ENCODE measurements around the gene PNMA8B. TPM values are rescaled to one million over a fixed set of nuclear protein-coding genes. Genes with fewer than 3 reads are reported as not detected.

Gene PNMA8B
- polyA plus RNA-seq, 2 donors, result 0.14 TPM

DNA sequence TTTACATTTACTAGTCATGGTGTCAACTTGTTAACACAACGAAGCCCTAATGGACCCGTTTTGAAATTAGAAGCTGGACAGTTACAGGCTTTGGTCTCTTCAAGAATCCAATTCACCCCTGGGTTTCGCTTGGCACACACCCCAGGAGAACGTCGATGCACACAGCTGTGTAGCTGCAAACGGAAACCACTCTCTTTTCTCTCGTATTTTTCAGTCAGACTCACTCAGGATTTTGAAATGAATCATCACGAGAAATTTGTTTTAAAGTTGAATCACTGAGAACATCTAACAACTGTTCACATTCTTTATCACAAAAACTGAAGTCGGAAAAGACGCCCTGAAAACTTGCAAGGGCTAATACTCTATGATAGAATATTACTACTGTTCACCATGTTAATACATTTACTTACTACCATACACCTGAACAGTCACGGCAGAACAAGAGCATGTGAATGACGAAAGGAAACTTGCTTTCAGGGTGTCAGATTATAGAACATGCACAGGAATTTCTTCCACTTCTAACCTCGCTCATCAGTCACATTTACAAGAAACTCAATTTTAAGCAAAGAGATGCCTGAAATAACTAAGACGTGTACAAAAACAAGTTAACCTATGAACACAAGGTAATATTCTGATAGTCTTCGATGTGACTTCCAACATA is 29.0 kb downstream of the PNMA8B start:
- Histone ChIP-seq H3K36me3 (ENCODE audit: control insufficient read depth in 2 of 2, insufficient read depth in 2 of 2, low read length in 1 of 2) (no peaks in the 10 kb centered on the region), H3K4me1 (ENCODE audit: control insufficient read depth in 2 of 2, insufficient read depth in 2 of 2, low read length in 1 of 2) (peaks cover 0 to 2% of the 10 kb centered on the region in 2 donors), H3K4me3 (ENCODE audit: low read depth in 1 of 2, low read length in 2 of 2) (no peak overlapping the region), H3K9me3 (ENCODE audit: control insufficient read depth in 2 of 2, insufficient read depth in 1 of 2, low read depth in 1 of 2, low read length in 1 of 2) (no peaks in the 10 kb centered on the region), H3K27ac (ENCODE audit: low read depth in 2 of 2, low read length in 1 of 2) (no peak overlapping the region), H3K27me3 (ENCODE audit: control insufficient read depth in 1 of 2, insufficient read depth in 2 of 2, low read length in 2 of 2) (no peaks in the 10 kb centered on the region)
- WGBS, 2 donors, result 36 to 46% methylated on average over 15 of the region's 15 CpGs

DNA sequence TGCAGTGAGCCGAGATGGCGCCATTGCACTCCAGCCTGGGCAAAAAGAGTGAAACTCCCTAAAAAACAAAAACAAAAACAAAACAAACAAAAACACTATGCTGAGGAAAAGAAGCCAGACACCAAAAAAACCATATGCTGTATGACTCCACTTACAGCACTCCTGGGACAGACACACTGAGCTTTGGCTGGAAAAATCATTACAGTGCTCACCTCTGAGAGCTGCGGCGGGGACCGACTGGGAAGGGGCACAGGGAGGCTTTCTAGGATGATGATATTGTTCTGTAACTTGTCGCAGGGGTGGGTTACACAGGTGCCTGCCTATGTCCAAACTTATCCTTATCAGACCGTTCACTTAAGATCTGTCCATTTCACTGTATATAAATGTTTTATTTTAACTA is 32.2 kb downstream of the PNMA8B start:
- Histone ChIP-seq H3K9me3 (ENCODE audit: control insufficient read depth in 2 of 2, insufficient read depth in 1 of 2, low read depth in 1 of 2, low read length in 1 of 2) (no peaks in the 10 kb centered on the region), H3K27me3 (ENCODE audit: control insufficient read depth in 1 of 2, insufficient read depth in 2 of 2, low read length in 2 of 2) (no peaks in the 10 kb centered on the region), H3K4me1 (ENCODE audit: control insufficient read depth in 2 of 2, insufficient read depth in 2 of 2, low read length in 1 of 2) (no peaks in the 10 kb centered on the region), H3K27ac (ENCODE audit: low read depth in 2 of 2, low read length in 1 of 2) (no peak overlapping the region), H3K4me3 (ENCODE audit: low read depth in 1 of 2, low read length in 2 of 2) (no peak overlapping the region), H3K36me3 (ENCODE audit: control insufficient read depth in 2 of 2, insufficient read depth in 2 of 2, low read length in 1 of 2) (no peaks in the 10 kb centered on the region)
- WGBS, 2 donors, result 78 to 83% methylated on average over 7 of the region's 7 CpGs

DNA sequence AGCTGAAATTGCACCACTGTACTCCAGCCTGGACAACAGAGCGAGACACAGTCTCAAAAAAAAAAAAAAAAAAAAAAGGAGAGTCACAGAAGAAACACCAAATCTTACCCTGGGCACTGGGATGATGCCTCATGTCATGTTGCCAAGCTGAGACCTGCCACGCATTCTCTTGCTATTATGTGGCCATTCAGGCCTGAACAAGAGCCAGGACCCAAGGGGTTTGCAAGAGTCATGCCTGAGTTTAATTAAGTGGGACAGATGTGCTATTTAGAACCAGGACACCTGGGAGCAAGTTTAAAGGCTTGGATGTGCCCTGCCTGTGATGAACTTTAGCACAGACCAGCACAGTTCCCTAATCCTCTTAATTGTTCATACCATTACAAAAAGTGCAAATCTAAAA is 34.1 kb downstream of the PNMA8B start:
- H3K27ac ChIP-seq (ENCODE audit: low read depth in 2 of 2, low read length in 1 of 2), result no peak overlapping the region
- no peaks in the 10 kb centered on the region for H3K4me1 ChIP-seq (ENCODE audit: control insufficient read depth in 2 of 2, insufficient read depth in 2 of 2, low read length in 1 of 2)
- no peaks in the 10 kb centered on the region for H3K27me3 ChIP-seq (ENCODE audit: control insufficient read depth in 1 of 2, insufficient read depth in 2 of 2, low read length in 2 of 2)
- H3K4me3 ChIP-seq (ENCODE audit: low read depth in 1 of 2, low read length in 2 of 2), result no peak overlapping the region
- no peaks in the 10 kb centered on the region for H3K36me3 ChIP-seq (ENCODE audit: control insufficient read depth in 2 of 2, insufficient read depth in 2 of 2, low read length in 1 of 2)
- 56 to 85% methylated on average over 2 of the region's 2 CpGs for WGBS, 2 donors
- no peaks in the 10 kb centered on the region for H3K9me3 ChIP-seq (ENCODE audit: control insufficient read depth in 2 of 2, insufficient read depth in 1 of 2, low read depth in 1 of 2, low read length in 1 of 2)

DNA sequence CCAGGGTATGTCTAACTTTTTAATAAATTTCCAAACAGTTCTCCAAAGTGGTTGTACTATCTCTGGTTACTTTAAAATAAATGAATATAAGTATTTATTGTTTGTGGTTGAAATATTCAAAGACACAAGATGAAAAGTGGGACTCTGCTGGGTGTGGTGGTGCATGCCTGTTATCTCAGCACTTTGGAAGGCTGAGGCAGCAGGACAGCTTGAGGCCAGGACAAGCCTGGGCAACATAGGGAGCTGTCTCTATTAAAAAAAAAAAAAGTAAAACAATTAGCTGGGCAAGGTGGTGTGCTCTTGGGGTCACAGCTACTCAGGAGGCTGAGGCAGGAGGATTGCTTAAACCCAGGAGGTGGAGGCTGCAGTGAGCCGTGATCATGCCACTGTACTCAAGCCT is 34.7 kb downstream of the PNMA8B start:
- Histone ChIP-seq H3K4me1 (ENCODE audit: control insufficient read depth in 2 of 2, insufficient read depth in 2 of 2, low read length in 1 of 2) (no peaks in the 10 kb centered on the region), H3K27me3 (ENCODE audit: control insufficient read depth in 1 of 2, insufficient read depth in 2 of 2, low read length in 2 of 2) (no peaks in the 10 kb centered on the region), H3K4me3 (ENCODE audit: low read depth in 1 of 2, low read length in 2 of 2) (no peak overlapping the region), H3K36me3 (ENCODE audit: control insufficient read depth in 2 of 2, insufficient read depth in 2 of 2, low read length in 1 of 2) (no peaks in the 10 kb centered on the region), H3K27ac (ENCODE audit: low read depth in 2 of 2, low read length in 1 of 2) (no peak overlapping the region), H3K9me3 (ENCODE audit: control insufficient read depth in 2 of 2, insufficient read depth in 1 of 2, low read depth in 1 of 2, low read length in 1 of 2) (no peaks in the 10 kb centered on the region)
- WGBS, 2 donors, result 58 to 63% methylated on average over 1 of the region's 1 CpG

DNA sequence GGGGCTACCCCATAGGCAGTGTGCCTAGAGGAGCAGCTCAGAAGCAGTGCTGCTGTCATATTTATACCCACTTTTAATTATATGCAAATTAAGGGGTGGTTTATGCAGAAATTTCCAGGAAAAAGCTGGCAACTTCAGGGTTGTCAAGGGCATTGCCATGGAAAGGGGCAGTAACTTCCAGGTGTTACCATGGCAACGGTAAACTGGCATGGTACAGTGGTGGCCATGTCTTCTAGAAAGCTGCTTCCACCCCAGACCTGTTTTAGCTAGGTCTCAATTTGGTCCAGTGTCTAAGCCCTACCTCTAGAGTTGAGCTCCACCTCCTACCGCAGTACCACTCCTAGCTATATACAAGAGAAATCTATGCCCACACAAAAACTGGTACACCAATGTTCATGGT is 35.6 kb downstream of the PNMA8B start:
- Histone ChIP-seq H3K9me3 (ENCODE audit: control insufficient read depth in 2 of 2, insufficient read depth in 1 of 2, low read depth in 1 of 2, low read length in 1 of 2) (no peaks in the 10 kb centered on the region), H3K4me3 (ENCODE audit: low read depth in 1 of 2, low read length in 2 of 2) (no peak overlapping the region), H3K36me3 (ENCODE audit: control insufficient read depth in 2 of 2, insufficient read depth in 2 of 2, low read length in 1 of 2) (no peaks in the 10 kb centered on the region), H3K27ac (ENCODE audit: low read depth in 2 of 2, low read length in 1 of 2) (no peak overlapping the region), H3K27me3 (ENCODE audit: control insufficient read depth in 1 of 2, insufficient read depth in 2 of 2, low read length in 2 of 2) (no peaks in the 10 kb centered on the region), H3K4me1 (ENCODE audit: control insufficient read depth in 2 of 2, insufficient read depth in 2 of 2, low read length in 1 of 2) (no peaks in the 10 kb centered on the region)
- 71 to 74% methylated on average over 2 of the region's 2 CpGs for WGBS, 2 donors

DNA sequence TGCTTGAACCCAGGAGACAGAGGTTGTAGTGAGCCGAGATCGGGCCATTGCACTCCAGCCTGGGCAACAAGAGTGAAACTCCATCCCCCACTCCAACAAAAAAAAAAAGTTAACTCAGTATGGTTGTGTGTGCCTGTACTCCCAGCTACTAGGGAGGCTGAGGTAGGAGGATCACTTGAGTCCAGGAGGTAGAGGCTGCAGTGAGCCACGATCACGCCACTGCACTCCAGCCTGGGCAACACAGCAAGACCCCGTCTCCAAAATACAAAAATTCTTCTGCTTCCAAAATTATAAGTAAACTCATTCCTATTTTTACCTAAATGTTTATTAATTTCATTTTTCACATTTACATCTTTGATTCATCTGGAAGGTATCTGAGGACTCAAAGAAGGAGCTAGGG is 38.7 kb downstream of the PNMA8B start:
- H3K4me3 ChIP-seq (ENCODE audit: low read depth in 1 of 2, low read length in 2 of 2), result no peak overlapping the region
- no peaks in the 10 kb centered on the region for H3K36me3 ChIP-seq (ENCODE audit: control insufficient read depth in 2 of 2, insufficient read depth in 2 of 2, low read length in 1 of 2)
- 91 to 95% methylated on average over 5 of the region's 5 CpGs for WGBS, 2 donors
- H3K27ac ChIP-seq (ENCODE audit: low read depth in 2 of 2, low read length in 1 of 2), result no peak overlapping the region
- H3K27me3 ChIP-seq (ENCODE audit: control insufficient read depth in 1 of 2, insufficient read depth in 2 of 2, low read length in 2 of 2), result no peaks in the 10 kb centered on the region
- no peaks in the 10 kb centered on the region for H3K4me1 ChIP-seq (ENCODE audit: control insufficient read depth in 2 of 2, insufficient read depth in 2 of 2, low read length in 1 of 2)
- H3K9me3 ChIP-seq (ENCODE audit: control insufficient read depth in 2 of 2, insufficient read depth in 1 of 2, low read depth in 1 of 2, low read length in 1 of 2), result no peaks in the 10 kb centered on the region

DNA sequence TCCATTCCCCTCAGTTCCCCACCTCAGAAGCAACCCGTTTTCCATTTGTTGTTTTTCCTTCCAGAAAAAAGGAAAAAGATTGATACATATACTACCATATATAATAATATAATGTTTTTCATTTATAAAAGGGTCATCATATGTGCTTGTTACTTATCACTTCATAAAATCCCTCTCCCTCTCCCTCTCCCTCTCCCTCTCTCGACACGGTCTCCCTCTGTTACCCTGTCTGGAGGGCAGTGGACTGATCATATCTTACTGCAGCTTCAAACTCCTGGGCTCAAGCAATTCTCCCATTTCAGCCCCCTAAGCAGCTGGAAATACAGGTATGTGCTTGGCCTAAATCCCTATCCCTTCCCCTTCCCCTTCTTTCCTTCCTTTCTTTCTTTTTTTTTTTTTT is 41.4 kb downstream of the PNMA8B start:
- no peaks in the 10 kb centered on the region for H3K36me3 ChIP-seq (ENCODE audit: control insufficient read depth in 2 of 2, insufficient read depth in 2 of 2, low read length in 1 of 2)
- 36 to 44% methylated on average over 3 of the region's 3 CpGs for WGBS, 2 donors
- H3K4me1 ChIP-seq (ENCODE audit: control insufficient read depth in 2 of 2, insufficient read depth in 2 of 2, low read length in 1 of 2), result no peaks in the 10 kb centered on the region
- H3K9me3 ChIP-seq (ENCODE audit: control insufficient read depth in 2 of 2, insufficient read depth in 1 of 2, low read depth in 1 of 2, low read length in 1 of 2), result no peaks in the 10 kb centered on the region
- H3K27me3 ChIP-seq (ENCODE audit: control insufficient read depth in 1 of 2, insufficient read depth in 2 of 2, low read length in 2 of 2), result no peaks in the 10 kb centered on the region
- no peak overlapping the region for H3K27ac ChIP-seq (ENCODE audit: low read depth in 2 of 2, low read length in 1 of 2)
- H3K4me3 ChIP-seq (ENCODE audit: low read depth in 1 of 2, low read length in 2 of 2), result no peak overlapping the region

DNA sequence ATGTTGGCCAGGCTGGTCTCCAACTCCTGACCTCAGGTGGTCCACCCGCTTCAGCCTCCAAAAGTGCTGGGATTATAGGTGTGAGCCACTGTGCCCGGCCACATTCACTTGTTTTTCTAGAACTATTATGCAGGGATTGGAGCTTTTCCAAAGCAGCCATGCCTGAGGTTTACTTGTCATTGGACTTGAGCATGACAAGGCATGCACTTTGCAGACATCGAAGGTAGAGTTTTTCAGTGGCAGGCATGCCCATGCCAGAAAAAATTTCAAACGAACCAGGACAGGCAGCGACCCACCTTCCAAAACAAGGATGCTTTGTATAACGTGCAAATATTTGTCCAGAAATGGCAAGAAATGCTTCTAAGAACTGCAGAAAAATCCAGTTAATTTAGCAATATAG is 42.0 kb downstream of the PNMA8B start:
- no peaks in the 10 kb centered on the region for H3K27me3 ChIP-seq (ENCODE audit: control insufficient read depth in 1 of 2, insufficient read depth in 2 of 2, low read length in 2 of 2)
- WGBS, 2 donors, result 48 to 60% methylated on average over 6 of the region's 6 CpGs
- H3K36me3 ChIP-seq (ENCODE audit: control insufficient read depth in 2 of 2, insufficient read depth in 2 of 2, low read length in 1 of 2), result no peaks in the 10 kb centered on the region
- no peak overlapping the region for H3K27ac ChIP-seq (ENCODE audit: low read depth in 2 of 2, low read length in 1 of 2)
- H3K4me3 ChIP-seq (ENCODE audit: low read depth in 1 of 2, low read length in 2 of 2), result no peak overlapping the region
- H3K9me3 ChIP-seq (ENCODE audit: control insufficient read depth in 2 of 2, insufficient read depth in 1 of 2, low read depth in 1 of 2, low read length in 1 of 2), result no peaks in the 10 kb centered on the region
- no peaks in the 10 kb centered on the region for H3K4me1 ChIP-seq (ENCODE audit: control insufficient read depth in 2 of 2, insufficient read depth in 2 of 2, low read length in 1 of 2)

DNA sequence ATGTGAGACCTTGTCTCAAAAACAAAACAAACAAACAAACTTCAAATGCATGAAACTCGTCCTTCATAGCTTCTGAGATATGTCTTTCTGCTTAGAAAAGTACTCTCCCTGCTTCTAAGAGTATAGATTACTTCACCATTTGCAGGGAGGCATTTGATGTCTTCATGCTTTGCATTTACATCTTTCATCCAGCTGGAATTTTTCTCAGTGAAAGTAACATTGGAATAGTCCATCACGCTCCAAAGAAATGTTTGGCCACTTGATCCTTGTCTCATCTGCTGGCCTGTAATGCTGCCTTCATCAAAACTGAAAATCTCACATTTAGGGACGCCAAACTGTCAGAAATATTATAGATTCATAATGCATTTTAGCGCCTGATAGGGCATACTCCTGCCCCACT is 43.5 kb downstream of the PNMA8B start:
- WGBS, 2 donors, result 46 to 56% methylated on average over 4 of the region's 4 CpGs

DNA sequence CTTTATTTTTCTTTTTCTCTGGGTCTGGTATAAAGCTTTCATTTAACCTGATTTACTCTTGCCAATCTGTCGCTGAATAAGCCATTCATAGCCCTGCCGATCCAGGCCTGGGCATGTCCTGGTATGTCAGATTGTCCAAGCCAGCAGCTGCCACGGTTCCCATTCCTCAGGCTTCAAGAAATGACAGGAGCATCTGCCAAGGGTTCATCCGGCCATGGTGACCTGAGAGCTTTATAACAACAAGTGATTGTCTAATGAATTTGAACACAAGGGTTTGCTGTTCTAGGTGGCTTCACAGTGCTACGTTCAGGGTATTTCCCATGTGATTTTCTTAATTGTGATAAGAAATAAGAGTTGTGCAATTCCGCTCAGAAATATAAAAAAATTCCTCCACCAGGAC is 44.3 kb downstream of the PNMA8B start:
- Histone ChIP-seq H3K4me1 (ENCODE audit: control insufficient read depth in 2 of 2, insufficient read depth in 2 of 2, low read length in 1 of 2) (no peaks in the 10 kb centered on the region), H3K27me3 (ENCODE audit: control insufficient read depth in 1 of 2, insufficient read depth in 2 of 2, low read length in 2 of 2) (no peaks in the 10 kb centered on the region), H3K4me3 (ENCODE audit: low read depth in 1 of 2, low read length in 2 of 2) (no peak overlapping the region), H3K27ac (ENCODE audit: low read depth in 2 of 2, low read length in 1 of 2) (no peak overlapping the region), H3K36me3 (ENCODE audit: control insufficient read depth in 2 of 2, insufficient read depth in 2 of 2, low read length in 1 of 2) (no peaks in the 10 kb centered on the region), H3K9me3 (ENCODE audit: control insufficient read depth in 2 of 2, insufficient read depth in 1 of 2, low read depth in 1 of 2, low read length in 1 of 2) (no peaks in the 10 kb centered on the region)
- WGBS, 2 donors, result 49 to 54% methylated on average over 6 of the region's 6 CpGs

More for the DNA sequence above, 43.5 kb downstream of the PNMA8B start:
- Histone ChIP-seq H3K27ac (ENCODE audit: low read depth in 2 of 2, low read length in 1 of 2) (no peak overlapping the region), H3K27me3 (ENCODE audit: control insufficient read depth in 1 of 2, insufficient read depth in 2 of 2, low read length in 2 of 2) (no peaks in the 10 kb centered on the region), H3K4me1 (ENCODE audit: control insufficient read depth in 2 of 2, insufficient read depth in 2 of 2, low read length in 1 of 2) (no peaks in the 10 kb centered on the region), H3K9me3 (ENCODE audit: control insufficient read depth in 2 of 2, insufficient read depth in 1 of 2, low read depth in 1 of 2, low read length in 1 of 2) (no peaks in the 10 kb centered on the region), H3K36me3 (ENCODE audit: control insufficient read depth in 2 of 2, insufficient read depth in 2 of 2, low read length in 1 of 2) (no peaks in the 10 kb centered on the region), H3K4me3 (ENCODE audit: low read depth in 1 of 2, low read length in 2 of 2) (no peak overlapping the region)
